D721Med (cell line): Measurements from ENCODE around the gene SCN8A.
"Not testable (repeated sequence)": the region's sequence is repeated elsewhere in the genome, so short reads cannot be mapped to it uniquely, and the experiment has no call there.

Experiments
- DNase-seq: peaks from one replicate; pipeline ENCODE4 v3.0.0; 2011; ENCODE audit warnings: low spot score; ENCODE audit not compliant: insufficient read length
- FAIRE-seq: peaks from 2 replicates; lab custom pipeline; 2011; peaks lifted over from hg19 to GRCh38; lab: Jason Lieb, UNC
- CTCF ChIP-seq: IDR thresholded peaks from 2 replicates; pipeline ENCODE4 v1.5.1; 2012; ENCODE audit warnings: mild to moderate bottlenecking, control low read depth; ENCODE audit not compliant: insufficient read depth; ENCODE audit errors: missing control alignments

Gene SCN8A

GRCh38 chr12:51591016-51591901, at the start of gene SCN8A:
TSS of gene SCN8A (plus strand) at chr12:51591233. CDS start at chr12:51662818, 71,585 bp downstream.
- FAIRE-seq (no peak), DNase-seq (peak; percentile 32)
- TF ChIP-seq CTCF = no peak

- no peak for TF ChIP-seq CTCF
- FAIRE-seq = no peak
- DNase-seq = no peak
These were observed 44.9 kb upstream of the SCN8A start for GRCh38 chr12:51546097-51546496.

- no peak for DNase-seq
- FAIRE-seq = no peak
These were observed 43.4 kb upstream of the SCN8A start for GRCh38 chr12:51547606-51548005.

GRCh38 chr12:51548241-51548640, 42.8 kb upstream of the SCN8A start:
- DNase-seq = no peak
- FAIRE-seq = no peak
- no peak for TF ChIP-seq CTCF

More at GRCh38 chr12:51547606-51548005, 43.4 kb upstream of the SCN8A start:
- no peak for TF ChIP-seq CTCF

- DNase-seq (no peak), FAIRE-seq (no peak)
- no peak for TF ChIP-seq CTCF
These were observed 41.4 kb upstream of the SCN8A start for GRCh38 chr12:51549637-51550036.

GRCh38 chr12:51568271-51569032, 22.6 kb upstream of the SCN8A start:
- not testable (repeated sequence) for FAIRE-seq, DNase-seq

GRCh38 chr12:51579321-51579850, 11.6 kb upstream of the SCN8A start:
- DNase-seq (no peak), FAIRE-seq (no peak)
- TF ChIP-seq CTCF = no peak
